Measurements from ENCODE around the gene SMYD3. TPM values are rescaled to one million over a fixed set of nuclear protein-coding genes. Genes with fewer than 3 reads are reported as not detected.

SMYD3 gene
- total and polyA plus RNA-seq, 9 of the 15 experiments (the other 6 are each of a cell fraction or from before 2014, with no cell fraction given): 128 to 440 (median 197) TPM

DNA sequence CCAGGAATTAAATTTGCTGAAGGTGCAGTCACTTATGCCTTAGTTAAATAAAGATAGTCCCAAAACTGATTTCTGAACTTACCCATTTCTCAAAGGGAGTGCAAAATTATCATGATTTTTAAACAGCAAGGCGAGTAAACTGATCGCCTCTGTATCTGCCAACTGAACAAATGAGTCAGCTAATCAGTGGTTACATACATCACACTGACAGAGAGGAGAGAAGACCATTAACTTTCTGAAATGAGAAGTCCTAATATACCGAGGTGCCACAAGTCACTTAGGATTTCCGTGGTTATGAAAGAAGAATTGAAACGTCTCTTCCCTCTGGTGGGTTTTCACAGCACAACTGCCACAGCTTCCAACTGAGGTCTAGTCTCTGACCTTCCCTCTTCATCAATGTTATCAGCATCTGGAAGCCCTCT is 400.7 kb downstream of the SMYD3 start (continued):
- TF ChIP-seq MTF1 (CRISPR knock-in tag; IDR thresholded peaks at IDR 0.05; ENCODE audit: borderline replicate concordance): no peak
- TF ChIP-seq ZKSCAN3 (CRISPR knock-in tag; IDR thresholded peaks at IDR 0.05): no peak
- no peak for TF ChIP-seq ZNF431 (CRISPR knock-in tag; IDR thresholded peaks at IDR 0.05)
- no peak for TF ChIP-seq ZNF184 (CRISPR knock-in tag; IDR thresholded peaks at IDR 0.05)
- no peak for TF ChIP-seq POLR2H (tag; IDR thresholded peaks at IDR 0.05; ENCODE audit: low read depth)
- no peak for TF ChIP-seq HMG20B (CRISPR knock-in tag; IDR thresholded peaks at IDR 0.05)
- TF ChIP-seq KAT8 (IDR thresholded peaks at IDR 0.05; ENCODE audit: low read depth): no peak
- TF ChIP-seq C11orf30 (IDR thresholded peaks at IDR 0.05; ENCODE audit: low read depth): peak; percentile 91
- TF ChIP-seq TCF7L2 (IDR thresholded peaks at IDR 0.05; ENCODE audit: low read depth, low read length): no peak
- TF ChIP-seq ZNF507 (tag; conservative IDR thresholded peaks at IDR 0.05): no peak
- no peak for TF ChIP-seq ZNF76 (CRISPR knock-in tag; IDR thresholded peaks at IDR 0.05; ENCODE audit: borderline replicate concordance)
- no peak for TF ChIP-seq ZBTB17 (CRISPR knock-in tag; IDR thresholded peaks at IDR 0.05)
- no peak for TF ChIP-seq DDX20 (tag; IDR thresholded peaks at IDR 0.05; ENCODE audit: low read depth)
- TF ChIP-seq ZNF217 (CRISPR knock-in tag; IDR thresholded peaks at IDR 0.05): no peak
- TF ChIP-seq, protein P1, sequence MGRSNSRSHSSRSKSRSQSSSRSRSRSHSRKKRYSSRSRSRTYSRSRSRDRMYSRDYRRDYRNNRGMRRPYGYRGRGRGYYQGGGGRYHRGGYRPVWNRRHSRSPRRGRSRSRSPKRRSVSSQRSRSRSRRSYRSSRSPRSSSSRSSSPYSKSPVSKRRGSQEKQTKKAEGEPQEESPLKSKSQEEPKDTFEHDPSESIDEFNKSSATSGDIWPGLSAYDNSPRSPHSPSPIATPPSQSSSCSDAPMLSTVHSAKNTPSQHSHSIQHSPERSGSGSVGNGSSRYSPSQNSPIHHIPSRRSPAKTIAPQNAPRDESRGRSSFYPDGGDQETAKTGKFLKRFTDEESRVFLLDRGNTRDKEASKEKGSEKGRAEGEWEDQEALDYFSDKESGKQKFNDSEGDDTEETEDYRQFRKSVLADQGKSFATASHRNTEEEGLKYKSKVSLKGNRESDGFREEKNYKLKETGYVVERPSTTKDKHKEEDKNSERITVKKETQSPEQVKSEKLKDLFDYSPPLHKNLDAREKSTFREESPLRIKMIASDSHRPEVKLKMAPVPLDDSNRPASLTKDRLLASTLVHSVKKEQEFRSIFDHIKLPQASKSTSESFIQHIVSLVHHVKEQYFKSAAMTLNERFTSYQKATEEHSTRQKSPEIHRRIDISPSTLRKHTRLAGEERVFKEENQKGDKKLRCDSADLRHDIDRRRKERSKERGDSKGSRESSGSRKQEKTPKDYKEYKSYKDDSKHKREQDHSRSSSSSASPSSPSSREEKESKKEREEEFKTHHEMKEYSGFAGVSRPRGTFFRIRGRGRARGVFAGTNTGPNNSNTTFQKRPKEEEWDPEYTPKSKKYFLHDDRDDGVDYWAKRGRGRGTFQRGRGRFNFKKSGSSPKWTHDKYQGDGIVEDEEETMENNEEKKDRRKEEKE (IDR thresholded peaks at IDR 0.05; ENCODE audit: borderline replicate concordance in 1 of 2, control insufficient read depth in 1 of 2, low read depth in 2 of 2, low read length in 1 of 2): no peak
- peak; percentile 35; the same call in 1 of the 2 replicates for TF ChIP-seq NFE2L1 (tag; IDR thresholded peaks at IDR 0.05; ENCODE audit: borderline replicate concordance, low read depth)
- TF ChIP-seq ZNF398 (CRISPR knock-in tag; IDR thresholded peaks at IDR 0.05): no peak
- TF ChIP-seq ZNF23 (CRISPR knock-in tag; IDR thresholded peaks at IDR 0.05): no peak
- no peak for TF ChIP-seq RBM15 (IDR thresholded peaks at IDR 0.05; ENCODE audit: insufficient read depth, low read length)
- TF ChIP-seq ZBED1 (IDR thresholded peaks at IDR 0.05): no peak
- no peak for TF ChIP-seq MEF2D (tag; conservative IDR thresholded peaks at IDR 0.05; ENCODE audit: low read depth)
- TF ChIP-seq SMC3 (conservative IDR thresholded peaks at IDR 0.05; ENCODE audit: insufficient read depth, low read depth, low read length): no peak
- TF ChIP-seq ZNF24 (IDR thresholded peaks at IDR 0.05): no peak
- TF ChIP-seq FOS (IDR thresholded peaks at IDR 0.05; ENCODE audit: extremely low read depth, insufficient read length): no peak
- no peak for TF ChIP-seq SNIP1 (IDR thresholded peaks at IDR 0.05; ENCODE audit: low read depth)
- TF ChIP-seq KLF13 (tag; IDR thresholded peaks at IDR 0.05; ENCODE audit: borderline replicate concordance, low read depth): no peak
- no peak for TF ChIP-seq KLF1 (tag; IDR thresholded peaks at IDR 0.05)

Measured in K562 (cell line).